CD4-positive, alpha-beta T cell treated with Interleukin-21 for 1 hour (primary cell): ENCODE data around the gene SLC25A21.
"Not testable (repeated sequence)": the region's sequence is repeated elsewhere in the genome, so short reads cannot be mapped to it uniquely, and the experiment has no call there.

Source experiments
- DNase-seq: peaks from one replicate; pipeline ENCODE4 v3.0.0-alpha.2; 2020

The SLC25A21 gene

GRCh38 chr14:36817071-36817930 is 355.1 kb downstream of the SLC25A21 start:
- no peak for DNase-seq

GRCh38 chr14:36816481-36816880 is 355.9 kb downstream of the SLC25A21 start:
- DNase-seq = no peak

DNA sequence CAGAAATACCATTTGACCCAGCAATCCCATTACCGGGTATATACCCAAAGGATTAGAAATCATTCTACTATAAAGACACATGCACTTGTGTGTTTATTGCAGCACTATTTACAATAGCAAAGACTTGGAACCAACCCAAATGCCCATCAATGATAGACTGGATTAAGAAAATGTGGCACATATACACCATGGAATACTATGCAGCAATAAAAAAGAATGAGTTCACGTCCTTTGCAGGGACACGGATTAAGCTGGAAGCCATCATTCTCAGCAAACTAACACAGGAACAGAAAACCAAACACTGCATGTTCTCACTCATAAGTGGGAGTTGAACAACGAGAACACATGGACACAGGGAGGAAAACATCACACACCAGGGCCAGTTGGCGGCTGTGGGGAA is 357.6 kb downstream of the SLC25A21 start:
- not testable (repeated sequence) for DNase-seq

DNA sequence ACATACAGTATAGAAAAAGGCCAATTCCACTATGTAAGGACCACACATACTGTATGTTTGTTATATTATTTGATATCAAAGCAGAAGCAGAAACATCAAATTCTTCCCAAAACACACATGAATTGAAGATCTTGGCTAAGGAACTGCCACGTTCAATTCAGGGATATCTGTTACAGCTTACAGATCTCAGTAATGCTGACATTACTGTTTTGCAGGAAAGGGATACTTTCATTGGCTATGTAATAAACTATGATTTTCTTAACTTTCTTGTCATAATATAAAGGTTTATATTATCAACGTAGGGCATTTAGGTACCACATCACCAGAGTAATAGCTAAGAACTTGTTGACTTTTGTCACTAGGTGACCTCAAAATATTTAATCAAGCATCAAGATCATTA is 362.2 kb downstream of the SLC25A21 start:
- DNase-seq = no peak

DNA sequence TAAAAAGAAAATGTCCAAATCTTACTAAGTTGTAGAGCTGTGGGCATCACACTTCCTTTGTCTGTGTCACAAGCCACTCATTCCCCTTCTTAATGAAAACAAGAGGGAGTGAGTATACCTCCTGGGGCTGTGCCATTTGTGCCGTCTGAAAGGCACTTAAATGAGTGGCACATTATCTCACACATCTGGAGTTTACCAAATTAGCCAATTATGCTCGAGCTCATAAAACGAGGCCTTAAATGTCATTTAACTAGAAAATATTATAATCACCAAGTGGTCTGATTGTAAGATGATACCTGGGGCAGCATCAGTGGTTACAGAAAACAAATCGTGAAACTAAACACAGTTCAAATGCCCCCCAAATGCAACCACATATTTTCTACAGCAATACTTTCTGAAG is 364.7 kb downstream of the SLC25A21 start:
- DNase-seq = no peak

DNA sequence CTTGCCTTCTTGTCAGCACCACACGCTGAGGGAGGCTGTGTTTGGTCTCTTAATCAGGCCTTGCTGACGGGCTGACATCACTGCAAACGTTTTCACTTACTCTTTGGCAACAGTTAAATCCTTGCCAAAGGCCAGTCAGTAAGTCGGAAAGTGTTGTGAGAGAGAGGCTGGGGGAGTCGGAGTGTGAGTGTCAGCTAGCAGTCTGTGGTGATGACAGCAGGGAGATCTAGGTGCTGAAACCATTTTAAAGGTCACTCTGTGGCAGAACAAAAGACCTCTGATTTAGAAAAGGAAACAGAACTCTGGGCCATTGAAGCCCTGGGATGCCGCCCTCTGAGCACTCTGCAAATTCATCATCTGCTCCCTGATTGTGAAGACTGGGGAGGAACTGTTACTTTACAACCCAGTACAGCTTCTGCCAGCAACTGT is 367.3 kb downstream of the SLC25A21 start:
- DNase-seq = no peak

DNA sequence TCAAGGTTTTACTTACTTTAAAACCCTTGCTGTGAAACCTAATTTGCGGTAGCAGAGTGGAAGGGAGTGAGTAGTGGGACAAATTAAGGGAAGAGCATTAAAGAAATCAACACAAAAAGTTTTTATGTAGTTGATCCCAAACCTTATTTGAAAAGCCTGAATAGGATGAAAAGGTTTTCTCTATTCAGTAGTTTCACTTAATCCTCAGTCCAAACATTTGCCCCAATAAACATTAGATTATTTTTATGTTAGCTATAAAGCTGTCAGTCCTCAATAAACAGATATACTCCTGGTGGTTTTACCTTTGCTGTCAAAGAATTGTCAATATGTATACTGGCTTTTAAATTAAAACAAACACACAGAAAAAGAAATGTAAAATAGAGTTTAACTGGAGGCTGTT is 374.8 kb downstream of the SLC25A21 start:
- no peak for DNase-seq

DNA sequence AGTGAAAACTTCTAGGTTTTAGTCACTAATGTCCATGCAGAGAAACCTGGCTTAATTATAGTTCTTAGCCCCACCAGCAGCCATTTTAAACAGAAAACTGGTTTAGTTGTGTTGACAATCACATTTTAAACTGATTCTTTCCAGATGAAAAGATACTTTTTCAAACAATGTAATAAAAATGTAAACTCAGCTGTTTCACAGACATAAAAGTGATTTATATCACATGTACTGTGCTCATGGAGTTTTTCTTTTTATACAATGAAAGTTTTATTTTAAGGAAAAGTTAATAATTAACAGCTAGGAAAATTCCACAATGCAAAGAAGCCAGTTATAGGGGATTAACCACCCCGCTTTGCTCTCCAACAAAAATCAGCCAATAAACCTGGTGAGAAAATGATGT is 381.0 kb downstream of the SLC25A21 start:
- no peak for DNase-seq

DNA sequence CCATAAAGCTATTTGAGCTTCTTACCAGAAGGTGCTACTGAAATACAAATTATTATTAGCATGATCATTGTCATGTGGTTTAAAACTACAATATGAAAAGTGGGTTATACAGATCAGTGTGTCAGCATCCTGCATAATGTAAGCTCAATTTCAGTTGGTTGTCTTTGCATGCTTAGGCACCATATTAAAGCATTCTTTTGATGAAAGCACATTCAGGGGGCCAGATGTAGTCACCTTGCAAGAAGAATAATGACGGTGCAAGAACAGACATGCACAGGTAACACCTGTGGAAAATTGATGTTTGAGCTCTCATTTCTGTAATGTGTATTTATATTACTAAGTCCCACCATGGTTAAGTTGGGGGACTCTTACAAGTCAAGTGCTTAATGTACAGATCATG is 386.9 kb downstream of the SLC25A21 start:
- no peak for DNase-seq

DNA sequence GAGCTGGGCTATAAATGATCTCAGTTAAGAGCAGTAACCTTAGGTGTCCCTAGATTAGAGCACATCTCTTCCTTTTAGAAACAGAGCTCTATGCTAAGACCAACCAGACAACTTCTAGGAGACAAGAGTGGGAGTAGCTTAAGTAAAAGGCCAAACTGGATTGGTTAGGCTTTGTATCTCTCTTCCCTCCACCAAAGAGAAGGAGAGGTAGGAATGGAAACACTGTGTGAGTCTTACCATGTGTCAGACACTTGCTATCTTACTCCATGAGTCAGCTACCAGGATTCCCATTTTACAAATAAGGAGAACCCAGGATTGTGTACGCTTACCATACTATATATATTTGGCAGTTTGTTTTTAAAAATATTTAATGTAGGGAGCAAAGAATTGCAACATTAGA is 387.9 kb downstream of the SLC25A21 start:
- DNase-seq = no peak

DNA sequence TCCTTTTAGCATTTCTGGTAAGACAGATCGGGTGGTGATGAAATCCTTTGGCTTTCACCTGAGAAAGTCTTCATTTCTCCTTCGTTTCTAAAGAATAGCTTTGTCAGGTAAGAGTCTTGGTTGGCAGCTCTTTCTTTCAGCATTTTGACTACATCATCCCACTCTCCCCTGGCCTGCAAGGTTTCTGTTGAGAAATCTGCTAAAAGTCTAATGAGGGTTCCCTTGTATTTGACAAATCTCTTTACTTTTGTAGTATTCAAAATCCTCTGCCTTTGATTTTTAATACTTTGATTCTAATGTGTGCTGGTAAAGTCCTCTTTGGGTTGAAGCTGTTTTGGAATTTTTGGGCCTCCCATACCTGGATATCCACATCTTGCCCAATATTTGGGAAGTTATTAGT is 390.5 kb downstream of the SLC25A21 start:
- no peak for DNase-seq

GRCh38 chr14:36773558-36773957 is 398.8 kb downstream of the SLC25A21 start:
- DNase-seq = no peak

GRCh38 chr14:36773136-36773540 is 399.3 kb downstream of the SLC25A21 start:
- DNase-seq = no peak

GRCh38 chr14:36771028-36771640 is 401.3 kb downstream of the SLC25A21 start:
- no peak for DNase-seq

GRCh38 chr14:36768638-36769337 is 403.6 kb downstream of the SLC25A21 start:
- DNase-seq = no peak

- DNase-seq = no peak
Observed at GRCh38 chr14:36767603-36768281, 404.7 kb downstream of the SLC25A21 start.

DNA sequence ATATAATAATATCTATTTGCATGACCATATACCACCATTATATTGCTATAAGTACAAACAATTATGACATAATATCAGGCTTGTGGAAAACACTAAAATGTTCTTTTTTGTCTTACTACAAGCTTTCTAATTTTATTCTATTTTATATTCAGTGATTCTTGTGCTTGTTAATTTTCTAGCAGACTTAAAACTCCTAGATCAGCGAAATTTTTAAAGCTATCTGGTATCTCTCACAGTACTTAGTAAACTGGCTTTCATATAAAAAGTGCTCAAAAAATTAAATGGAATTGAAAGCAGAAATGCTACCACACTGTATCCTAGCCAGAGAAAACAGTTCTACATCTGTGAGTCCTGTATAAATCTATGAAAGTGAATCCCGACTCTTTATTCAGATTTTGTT is 405.4 kb downstream of the SLC25A21 start:
- no peak for DNase-seq

GRCh38 chr14:36757734-36758601 is 414.4 kb downstream of the SLC25A21 start:
- DNase-seq = no peak

DNA sequence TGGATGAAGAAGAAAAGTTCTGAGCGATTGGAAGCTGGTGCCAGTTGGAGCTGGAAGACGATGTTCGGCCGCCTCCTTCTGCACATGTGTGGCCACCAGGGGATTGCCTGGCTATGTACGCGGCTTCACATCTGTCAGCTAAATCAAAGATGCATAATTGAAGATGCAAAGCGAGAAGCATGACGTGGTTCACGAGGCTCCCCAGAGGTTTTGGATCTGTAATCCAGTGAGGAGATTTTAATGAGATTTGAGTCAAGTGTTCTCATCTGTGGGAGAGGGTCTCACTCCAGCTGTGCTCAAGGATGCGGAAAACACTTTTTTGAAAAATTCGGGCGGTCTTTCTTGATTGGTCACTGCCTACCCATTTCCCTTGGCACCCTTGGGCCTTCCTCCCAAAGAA is 416.2 kb downstream of the SLC25A21 start:
- DNase-seq = no peak

DNA sequence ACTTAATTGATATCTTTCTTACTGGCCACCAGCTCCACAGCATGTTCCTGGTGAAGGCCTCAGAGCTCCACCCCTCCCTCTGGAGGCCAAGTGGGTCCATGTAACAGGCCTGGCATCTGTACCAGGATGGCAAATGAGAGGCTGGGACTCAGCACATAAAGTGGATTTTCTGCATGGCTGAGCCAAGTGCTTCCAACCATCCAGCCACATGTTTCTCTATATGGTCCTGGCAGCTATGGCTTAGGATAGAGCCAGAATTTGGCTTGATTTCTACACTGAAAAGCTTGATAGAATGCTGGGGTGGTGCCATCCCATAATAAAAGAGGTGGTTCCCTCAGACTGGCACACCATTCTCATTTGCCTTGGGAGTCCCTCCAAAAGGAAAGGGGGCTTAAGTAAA is 416.6 kb downstream of the SLC25A21 start:
- no peak for DNase-seq

DNA sequence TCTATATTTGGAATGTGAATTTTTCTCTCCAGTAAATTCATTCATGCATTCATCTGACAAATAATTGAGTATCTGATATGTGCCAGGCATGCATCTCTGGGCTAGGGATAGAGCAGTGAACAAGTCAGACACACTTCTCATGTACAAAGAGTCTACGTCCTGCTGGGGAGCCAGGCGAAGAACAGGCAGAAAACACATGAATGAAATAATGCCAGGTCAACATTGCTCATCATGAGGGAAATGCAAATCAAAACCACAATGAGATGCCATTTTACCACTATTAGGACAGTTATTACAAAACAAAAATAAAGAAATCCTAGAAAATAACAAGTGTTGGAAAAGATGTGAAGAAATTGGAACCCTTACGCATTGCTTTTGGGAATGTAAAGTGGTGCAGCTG is 420.5 kb downstream of the SLC25A21 start:
- DNase-seq = no peak

GRCh38 chr14:36751106-36751505 is 421.3 kb downstream of the SLC25A21 start:
- no peak for DNase-seq
